K562 (cell line): ENCODE results near the gene GUK1. TPM values are rescaled to one million over a fixed set of nuclear protein-coding genes. Genes with fewer than 3 reads are reported as not detected.

Experiments
- ATF2 ChIP-seq: sonication (generic); formaldehyde crosslinking; IDR thresholded peaks from 2 replicates; pipeline ENCODE4 v1.8.1; 2022; ENCODE audit warnings: missing genetic modification reagents
- BRCA1 ChIP-seq, 2 experiments: fragments of 450-650 bp in 1 of 2; sonication (generic) in 1 of 2; formaldehyde crosslinking in 1 of 2; IDR thresholded peaks; 2 replicates each; pipeline versions ENCODE4 v1.5.0 to v1.6.1; 2017 to 2020; ENCODE audit warnings: mild to moderate bottlenecking in 1 of 2, missing genetic modification reagents in 1 of 2
- CBFA2T3 ChIP-seq: fragments of 450-650 bp; IDR thresholded peaks from 2 replicates; pipeline ENCODE4 v1.6.1; 2017
- CLOCK ChIP-seq: fragments of 250-450 bp; sonication (Bioruptor Pico); IDR thresholded peaks from 2 replicates; pipeline ENCODE4 v1.4.0; 2020; ENCODE audit warnings: mild to moderate bottlenecking, moderate library complexity, borderline replicate concordance
- E2F3 ChIP-seq: fragments of 250-450 bp; sonication (Bioruptor Pico); IDR thresholded peaks from 2 replicates; pipeline ENCODE4 v1.4.0; 2020; ENCODE audit warnings: mild to moderate bottlenecking
- EGR1 ChIP-seq: fragments of 450-650 bp; conservative IDR thresholded peaks from 2 replicates; pipeline ENCODE4 v1.6.1; 2017; ENCODE audit warnings: mild to moderate bottlenecking
- EP300 ChIP-seq: IDR thresholded peaks from 2 replicates; pipeline ENCODE4 v1.6.1; 2012; ENCODE audit warnings: low read length, improper control_type of control experiment
- MCM7 ChIP-seq, 2 experiments: fragments of 450-650 bp; IDR thresholded peaks; 2 replicates each; pipeline ENCODE4 v1.6.1; 2016 to 2018
- NELFE ChIP-seq: IDR thresholded peaks from 2 replicates; pipeline ENCODE4 v1.6.1; 2011; ENCODE audit warnings: mild to moderate bottlenecking; ENCODE audit not compliant: insufficient read depth, insufficient read length
- NONO ChIP-seq, 2 experiments: fragments of 200-400 bp in 1 of 2; fragments of 450-650 bp in 1 of 2; formaldehyde crosslinking in 1 of 2; IDR thresholded peaks; 2 replicates each; pipeline ENCODE4 v1.6.1; 2017; ENCODE audit warnings: low read depth in 2 of 2, mild to moderate bottlenecking in 2 of 2, moderate library complexity in 2 of 2, low read length in 1 of 2
- PHB ChIP-seq: fragments of 250-450 bp; sonication (Bioruptor Pico); IDR thresholded peaks from 2 replicates; pipeline ENCODE4 v1.5.0; 2021
- PHF8 ChIP-seq: fragments of 200-600 bp; sonication (generic); IDR thresholded peaks from 2 replicates; pipeline ENCODE4 v1.6.1; 2012; ENCODE audit warnings: mixed run types, mild to moderate bottlenecking, inconsistent platforms, low read length, moderate library complexity, borderline replicate concordance
- RNF219 ChIP-seq: fragments of 250-450 bp; sonication (Bioruptor Pico); IDR thresholded peaks from 2 replicates; pipeline ENCODE4 v1.5.0; 2022; ENCODE audit warnings: mild to moderate bottlenecking
- SRSF7 ChIP-seq: fragments of 200-400 bp; formaldehyde crosslinking; optimal IDR thresholded peaks from 2 replicates; pipeline ENCODE3; 2017; ENCODE audit warnings: mild to moderate bottlenecking, low read depth, low read length
- STAT5A ChIP-seq: IDR thresholded peaks from 2 replicates; pipeline ENCODE4 v1.6.1; 2012; ENCODE audit warnings: low read length, inconsistent platforms, borderline replicate concordance
- ZFP1 ChIP-seq: fragments of 450-650 bp; formaldehyde crosslinking; IDR thresholded peaks from 2 replicates; pipeline ENCODE4 v1.4.0; 2020; ENCODE audit warnings: mild to moderate bottlenecking, mixed read lengths
- ZNF766 ChIP-seq: fragments of 200-800 bp; sonication (Bioruptor generic); conservative IDR thresholded peaks from 2 replicates; pipeline ENCODE4 v1.6.1; 2016; ENCODE audit warnings: missing genetic modification characterization, missing compliant biosample characterization
- polyA plus RNA-seq, 8 experiments: library from polyadenylated mRNA; depleted of rRNA in 4 of 8; stranded (reverse) in 5 of 8; unstranded in 3 of 8; fragments of >200 nt; fragmentation: Nextera tagmentation in 2 of 8; fragmentation: Illumina TruSeq in 1 of 8; extraction: Ambion mirVana in 2 of 8; extraction: Trizol in 1 of 8; gene quantifications; 2 replicates each; pipeline versions ENCODE4 v1.2.1 to v1.2.3, GENCODE V29; 2011 to 2014; ENCODE audit warnings: inconsistent platforms in 1 of 8, missing spikeins in 1 of 8
- total RNA-seq, 7 experiments: library from RNA; depleted of rRNA in 6 of 7; stranded (reverse); fragments of >200 nt in 6 of 7; fragmentation: Illumina TruSeq in 2 of 7; extraction: Trizol in 2 of 7; gene quantifications; 2 replicates each; pipeline versions ENCODE4 v1.2.1 to v1.2.3, GENCODE V29; 2011 to 2021; ENCODE audit warnings: low replicate concordance in 1 of 7
- TF ChIP-seq, protein P1 (sequence below): sonication (generic); IDR thresholded peaks from 2 replicates; pipeline ENCODE4 v1.6.1; 2016
- TF ChIP-seq, protein P2 (sequence below): fragments of 450-650 bp; IDR thresholded peaks from 2 replicates; pipeline ENCODE4 v1.6.1; 2016

GUK1 gene
- total and polyA plus RNA-seq, 9 of the 15 experiments (the other 6 are each of a cell fraction or from before 2014, with no cell fraction given): 7.0 to 331 (median 132) TPM

- TF ChIP-seq SRSF7 (no peak), CLOCK (CRISPR knock-in tag) (no peak), EGR1 (peak; percentile 93), STAT5A (no peak), NONO (IDR thresholded peaks at IDR 0.05; ENCODE audit: low read depth in 2 of 2, low read length in 1 of 2) (peak in 1 of 2 experiments; percentile 81; a peak in 2 of 4 replicates), PHB (CRISPR knock-in tag) (no peak; the same call in none of the 2 replicates), MCM7 (IDR thresholded peaks at IDR 0.05) (no peak), BRCA1 (IDR thresholded peaks at IDR 0.05) (no peak), BRCA1 (CRISPR knock-in tag; IDR thresholded peaks at IDR 0.05) (peak; percentile 91; the same call in 1 of the 2 replicates), NELFE (no peak), E2F3 (CRISPR knock-in tag) (peak; percentile 97), ZFP1 (CRISPR knock-in tag) (no peak), ZNF766 (CRISPR knock-in tag) (no peak), ATF2 (CRISPR knock-in tag) (peak; percentile 54), PHF8 (peak; percentile 80), EP300 (no peak), CBFA2T3 (0 out of 2 replicates have a peak, but pooled peaks have one; percentile 1), RNF219 (CRISPR knock-in tag) (no peak)
- TF ChIP-seq, protein P1, sequence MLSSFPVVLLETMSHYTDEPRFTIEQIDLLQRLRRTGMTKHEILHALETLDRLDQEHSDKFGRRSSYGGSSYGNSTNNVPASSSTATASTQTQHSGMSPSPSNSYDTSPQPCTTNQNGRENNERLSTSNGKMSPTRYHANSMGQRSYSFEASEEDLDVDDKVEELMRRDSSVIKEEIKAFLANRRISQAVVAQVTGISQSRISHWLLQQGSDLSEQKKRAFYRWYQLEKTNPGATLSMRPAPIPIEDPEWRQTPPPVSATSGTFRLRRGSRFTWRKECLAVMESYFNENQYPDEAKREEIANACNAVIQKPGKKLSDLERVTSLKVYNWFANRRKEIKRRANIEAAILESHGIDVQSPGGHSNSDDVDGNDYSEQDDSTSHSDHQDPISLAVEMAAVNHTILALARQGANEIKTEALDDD: no peak
- TF ChIP-seq, protein P2, sequence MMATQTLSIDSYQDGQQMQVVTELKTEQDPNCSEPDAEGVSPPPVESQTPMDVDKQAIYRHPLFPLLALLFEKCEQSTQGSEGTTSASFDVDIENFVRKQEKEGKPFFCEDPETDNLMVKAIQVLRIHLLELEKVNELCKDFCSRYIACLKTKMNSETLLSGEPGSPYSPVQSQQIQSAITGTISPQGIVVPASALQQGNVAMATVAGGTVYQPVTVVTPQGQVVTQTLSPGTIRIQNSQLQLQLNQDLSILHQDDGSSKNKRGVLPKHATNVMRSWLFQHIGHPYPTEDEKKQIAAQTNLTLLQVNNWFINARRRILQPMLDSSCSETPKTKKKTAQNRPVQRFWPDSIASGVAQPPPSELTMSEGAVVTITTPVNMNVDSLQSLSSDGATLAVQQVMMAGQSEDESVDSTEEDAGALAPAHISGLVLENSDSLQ: peak; percentile 41; the same call in 1 of the 2 replicates
Observed at GRCh38 chr1:228102791-228103620, 37.1 kb upstream of the GUK1 start, which contains the start of gene C1orf35 (continued).
